Measurements from ENCODE around the gene ZMYM1.

- TF ChIP-seq, protein P1, sequence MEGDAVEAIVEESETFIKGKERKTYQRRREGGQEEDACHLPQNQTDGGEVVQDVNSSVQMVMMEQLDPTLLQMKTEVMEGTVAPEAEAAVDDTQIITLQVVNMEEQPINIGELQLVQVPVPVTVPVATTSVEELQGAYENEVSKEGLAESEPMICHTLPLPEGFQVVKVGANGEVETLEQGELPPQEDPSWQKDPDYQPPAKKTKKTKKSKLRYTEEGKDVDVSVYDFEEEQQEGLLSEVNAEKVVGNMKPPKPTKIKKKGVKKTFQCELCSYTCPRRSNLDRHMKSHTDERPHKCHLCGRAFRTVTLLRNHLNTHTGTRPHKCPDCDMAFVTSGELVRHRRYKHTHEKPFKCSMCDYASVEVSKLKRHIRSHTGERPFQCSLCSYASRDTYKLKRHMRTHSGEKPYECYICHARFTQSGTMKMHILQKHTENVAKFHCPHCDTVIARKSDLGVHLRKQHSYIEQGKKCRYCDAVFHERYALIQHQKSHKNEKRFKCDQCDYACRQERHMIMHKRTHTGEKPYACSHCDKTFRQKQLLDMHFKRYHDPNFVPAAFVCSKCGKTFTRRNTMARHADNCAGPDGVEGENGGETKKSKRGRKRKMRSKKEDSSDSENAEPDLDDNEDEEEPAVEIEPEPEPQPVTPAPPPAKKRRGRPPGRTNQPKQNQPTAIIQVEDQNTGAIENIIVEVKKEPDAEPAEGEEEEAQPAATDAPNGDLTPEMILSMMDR (IDR thresholded peaks at IDR 0.05) = no peak
- TF ChIP-seq POLR2A (IDR thresholded peaks at IDR 0.05) = no peak
These were observed 18.0 kb downstream of the ZMYM1 start for GRCh38 chr1:35097224-35097623.
